ENCODE data around the gene TANGO6.
A peak's percentile ranks its signal among the peaks of the same experiment; 100 is the strongest.
"Not testable (repeated sequence)": the region's sequence is repeated elsewhere in the genome, so short reads cannot be mapped to it uniquely, and the experiment has no call there.

TANGO6 gene

DNA sequence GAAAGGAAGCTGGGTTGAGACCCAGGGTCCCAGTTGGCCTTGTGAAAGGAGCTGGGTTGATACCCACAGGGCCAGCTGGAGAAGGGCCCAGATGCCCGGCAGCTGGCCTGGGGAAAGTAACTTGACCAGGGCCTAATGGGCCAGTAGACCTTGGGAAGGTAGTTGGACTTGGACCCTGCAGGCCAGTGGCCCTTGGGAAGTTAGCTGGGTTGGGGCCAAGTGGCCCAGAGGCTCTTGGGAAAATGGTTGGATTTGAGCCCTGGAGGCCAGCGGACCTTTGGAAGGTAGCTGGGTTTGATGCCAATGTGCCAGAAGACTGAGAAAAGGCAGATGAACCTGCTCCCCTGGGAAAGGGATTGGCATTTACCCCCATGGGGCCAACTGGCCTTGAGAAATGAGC lies 275.7 kb downstream of the TANGO6 start:
- no peak overlapping the region for H3K4me3 ChIP-seq (ENCODE audit: low read depth, low read length)
- TF ChIP-seq, protein P1, sequence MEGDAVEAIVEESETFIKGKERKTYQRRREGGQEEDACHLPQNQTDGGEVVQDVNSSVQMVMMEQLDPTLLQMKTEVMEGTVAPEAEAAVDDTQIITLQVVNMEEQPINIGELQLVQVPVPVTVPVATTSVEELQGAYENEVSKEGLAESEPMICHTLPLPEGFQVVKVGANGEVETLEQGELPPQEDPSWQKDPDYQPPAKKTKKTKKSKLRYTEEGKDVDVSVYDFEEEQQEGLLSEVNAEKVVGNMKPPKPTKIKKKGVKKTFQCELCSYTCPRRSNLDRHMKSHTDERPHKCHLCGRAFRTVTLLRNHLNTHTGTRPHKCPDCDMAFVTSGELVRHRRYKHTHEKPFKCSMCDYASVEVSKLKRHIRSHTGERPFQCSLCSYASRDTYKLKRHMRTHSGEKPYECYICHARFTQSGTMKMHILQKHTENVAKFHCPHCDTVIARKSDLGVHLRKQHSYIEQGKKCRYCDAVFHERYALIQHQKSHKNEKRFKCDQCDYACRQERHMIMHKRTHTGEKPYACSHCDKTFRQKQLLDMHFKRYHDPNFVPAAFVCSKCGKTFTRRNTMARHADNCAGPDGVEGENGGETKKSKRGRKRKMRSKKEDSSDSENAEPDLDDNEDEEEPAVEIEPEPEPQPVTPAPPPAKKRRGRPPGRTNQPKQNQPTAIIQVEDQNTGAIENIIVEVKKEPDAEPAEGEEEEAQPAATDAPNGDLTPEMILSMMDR (IDR thresholded peaks at IDR 0.05; ENCODE audit: low read depth, low read length) = no peak

DNA sequence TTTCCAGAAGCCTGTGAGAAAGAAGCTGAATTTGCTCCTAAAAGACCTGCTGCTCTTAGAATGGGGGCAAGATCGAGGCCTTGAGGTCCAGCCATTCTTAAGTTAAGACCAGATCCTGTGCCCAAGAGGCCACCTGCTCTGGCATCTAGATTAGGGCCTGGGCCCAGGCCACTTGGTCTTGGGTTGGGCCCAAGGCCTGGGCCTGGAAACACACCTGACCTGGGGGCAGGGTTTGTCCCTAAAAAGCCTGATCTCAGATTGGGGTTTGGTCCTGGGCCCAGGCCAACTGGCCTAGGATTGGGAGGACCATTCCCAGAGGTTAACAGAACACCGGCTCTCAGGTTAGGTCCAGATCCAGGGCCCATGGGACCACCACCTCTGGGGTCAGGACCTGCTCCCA lies 276.2 kb downstream of the TANGO6 start:
- TF ChIP-seq, protein P1 (IDR thresholded peaks at IDR 0.05; ENCODE audit: low read depth, low read length) = no peak
- H3K4me3 ChIP-seq (ENCODE audit: low read depth, low read length) = no peak overlapping the region

DNA sequence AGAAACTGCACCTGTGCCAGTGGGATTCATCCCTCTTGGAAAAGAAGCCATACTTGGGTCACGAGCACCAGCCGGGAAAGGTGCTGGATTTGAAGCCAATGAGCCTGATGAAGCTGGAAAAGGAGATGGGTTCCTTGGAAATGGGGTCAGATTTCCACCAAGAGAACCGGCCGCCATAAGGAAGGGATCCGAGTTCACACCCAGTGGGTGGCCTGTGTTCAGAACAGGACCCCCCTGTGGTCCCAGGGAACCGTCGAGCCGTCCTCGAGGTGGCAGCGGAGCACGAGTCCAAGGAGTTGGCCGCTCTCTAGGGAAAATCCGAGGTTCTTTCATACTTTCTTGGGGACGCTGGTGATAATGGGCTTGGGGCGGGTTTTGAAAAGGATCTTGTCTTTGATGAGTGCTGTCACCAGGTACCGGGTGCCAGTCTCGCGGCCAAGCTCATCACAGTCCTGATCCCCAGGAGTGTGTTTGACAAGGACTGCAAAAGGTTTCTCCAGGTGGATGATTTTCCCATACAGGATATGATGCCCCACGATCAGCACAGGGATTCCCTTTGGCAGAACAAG lies 276.8 kb downstream of the TANGO6 start:
- TF ChIP-seq, protein P1 (IDR thresholded peaks at IDR 0.05; ENCODE audit: low read depth, low read length) = no peak

DNA sequence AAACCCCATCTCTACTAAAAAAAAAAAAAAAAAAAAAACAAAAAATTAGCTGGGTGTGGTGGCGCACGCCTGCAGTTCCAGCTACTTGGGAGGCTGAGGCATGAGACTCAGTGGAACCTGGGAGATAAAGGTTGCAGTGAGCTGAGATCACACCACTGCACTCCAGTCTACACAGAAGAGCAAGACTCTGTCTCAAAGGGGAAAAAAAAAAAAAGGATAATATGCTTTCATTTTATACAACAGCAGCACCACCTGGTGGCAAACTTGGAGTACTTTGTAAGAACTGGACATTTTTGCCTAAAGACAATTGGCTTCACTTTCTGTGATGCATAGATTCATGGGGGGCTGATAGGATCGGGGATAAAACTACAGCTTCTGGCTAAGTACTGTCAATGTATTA lies 280.6 kb downstream of the TANGO6 start:
- no peak overlapping the region for H3K4me3 ChIP-seq (ENCODE audit: low read depth, low read length)
- TF ChIP-seq, protein P1 (IDR thresholded peaks at IDR 0.05; ENCODE audit: low read depth, low read length) = peak; percentile 26; the same call in 1 of the 2 replicates

More for the DNA sequence above, 276.8 kb downstream of the TANGO6 start:
- no peak overlapping the region for H3K4me3 ChIP-seq (ENCODE audit: low read depth, low read length)

DNA sequence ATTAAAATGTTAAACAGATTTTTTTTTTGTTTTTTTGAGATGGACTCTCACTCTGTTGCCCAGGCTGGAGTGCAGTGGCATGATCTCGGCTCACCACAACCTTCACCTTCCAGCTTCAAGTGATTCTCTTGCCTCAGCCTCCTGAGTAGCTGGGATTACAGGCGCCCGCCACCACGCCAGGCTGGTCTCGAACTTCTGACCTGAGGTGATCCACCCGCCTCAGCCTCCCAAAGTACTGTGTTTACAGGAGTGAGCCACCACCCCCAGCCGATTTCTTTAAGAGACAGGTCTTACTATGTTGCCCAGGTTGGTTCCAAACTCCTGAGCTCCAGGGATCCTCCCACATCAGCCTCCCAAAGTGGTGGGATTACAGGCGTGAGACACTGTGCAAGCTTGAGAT lies 281.1 kb downstream of the TANGO6 start:
- H3K4me3 ChIP-seq (ENCODE audit: low read depth, low read length) = not testable (repeated sequence)

DNA sequence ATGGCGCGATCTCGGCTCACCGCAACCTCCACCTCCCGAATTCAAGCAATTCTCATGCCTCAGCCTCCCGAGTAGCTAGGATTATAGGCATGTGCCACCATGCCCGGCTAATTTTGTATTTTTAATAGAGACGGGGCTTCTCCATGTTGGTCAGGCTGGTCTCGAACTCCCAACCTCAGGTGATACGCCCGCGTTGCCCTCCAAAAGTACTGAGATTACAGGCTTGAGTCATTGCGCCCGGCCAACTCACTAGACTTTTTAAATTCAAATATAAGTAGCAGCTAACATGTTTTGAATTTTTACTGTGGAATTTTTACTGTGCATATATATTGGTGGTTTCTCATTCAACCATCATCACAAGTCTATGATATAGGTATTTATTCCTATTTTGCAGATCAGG lies 281.6 kb downstream of the TANGO6 start:
- H3K4me3 ChIP-seq (ENCODE audit: low read depth, low read length) = not testable (repeated sequence)

DNA sequence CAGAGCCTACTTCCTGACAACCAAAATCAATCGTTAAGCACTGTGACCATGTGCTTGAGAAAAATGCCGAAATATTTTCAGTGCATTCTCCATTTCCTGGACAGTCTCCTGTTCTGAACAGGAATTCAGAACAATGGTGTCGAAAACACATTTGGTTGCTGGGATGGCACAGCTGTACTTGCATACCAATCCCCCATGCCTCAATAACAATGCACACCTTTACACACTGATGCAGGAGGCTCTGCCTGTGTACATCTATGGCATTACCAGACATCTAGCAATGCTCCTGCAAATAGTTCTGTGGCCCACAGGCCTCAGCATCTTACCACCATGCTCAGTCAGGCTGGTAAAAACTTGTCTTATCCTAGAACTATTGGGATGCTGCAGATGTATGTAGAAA lies 282.9 kb downstream of the TANGO6 start:
- H3K4me3 ChIP-seq (ENCODE audit: low read depth, low read length) = no peak overlapping the region
- TF ChIP-seq, protein P1 (IDR thresholded peaks at IDR 0.05; ENCODE audit: low read depth, low read length) = no peak

DNA sequence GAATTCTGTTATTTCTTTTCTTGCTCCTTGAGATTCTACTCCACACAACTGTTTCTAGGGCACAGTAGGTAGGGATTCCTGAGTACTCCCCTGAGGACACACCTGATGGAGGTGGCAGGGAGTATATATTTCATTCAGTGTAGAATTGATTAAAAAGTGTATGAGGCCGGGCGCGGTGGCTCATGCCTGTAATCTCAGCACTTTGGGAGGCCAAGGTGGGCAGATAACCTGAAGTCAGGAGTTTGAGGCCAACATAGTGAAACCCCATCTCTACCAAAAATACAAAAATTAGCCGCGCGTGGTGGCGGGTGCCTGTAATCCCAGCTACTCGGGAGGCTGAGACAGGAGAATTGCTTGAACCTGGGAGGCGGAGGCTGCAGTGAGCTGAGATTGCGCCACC lies 283.5 kb downstream of the TANGO6 start:
- not testable (repeated sequence) for H3K4me3 ChIP-seq (ENCODE audit: low read depth, low read length)

DNA sequence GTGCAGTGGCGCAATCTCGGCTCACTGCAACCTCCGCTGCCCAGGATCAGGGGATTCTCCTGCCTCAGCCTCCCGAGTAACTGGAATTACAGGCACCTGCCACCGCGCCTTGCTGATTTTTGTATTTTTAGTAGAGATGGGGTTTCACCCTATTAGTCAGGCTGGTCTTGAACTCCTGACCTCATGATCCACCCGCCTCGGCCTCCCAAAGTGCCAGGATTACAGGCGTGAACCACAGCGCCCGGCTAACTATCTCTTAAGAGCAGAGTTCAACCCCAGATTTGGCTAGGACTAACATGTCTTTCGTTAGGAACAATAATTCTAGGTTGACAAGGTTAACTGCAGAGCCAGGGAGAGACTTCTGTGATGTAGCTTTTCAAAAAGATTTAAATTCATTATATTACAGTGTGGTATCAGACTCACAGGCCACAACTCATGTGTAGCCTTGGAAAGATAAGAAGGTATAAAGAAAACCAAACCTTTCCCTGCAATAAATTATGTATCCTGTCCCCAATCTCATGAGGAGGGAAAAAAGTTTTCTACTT lies 284.7 kb downstream of the TANGO6 start:
- TF ChIP-seq, protein P1 (IDR thresholded peaks at IDR 0.05; ENCODE audit: low read depth, low read length) = no peak
- no peak overlapping the region for H3K4me3 ChIP-seq (ENCODE audit: low read depth, low read length)

Data from WI38 (cell line).